ENCODE data around the gene MECR. TPM values are rescaled to one million over a fixed set of nuclear protein-coding genes. Genes with fewer than 3 reads are reported as not detected.
A peak's percentile ranks its signal among the peaks of the same experiment; 100 is the strongest.

Gene MECR
- 30.2 and 36.3 TPM in 2 replicates for total RNA-seq (2013; cell fraction: nucleolus; rRNA removed)
- total RNA-seq (2014; rRNA removed): 33.6 and 45.3 TPM in 2 replicates
- total RNA-seq (2014; rRNA removed; fragmentation: Illumina TruSeq; extraction: Trizol): 22.6 and 25.8 TPM in 2 replicates
- 35.9 and 37.9 TPM in 2 replicates for total RNA-seq (2021)
- 12.7 TPM for polyA plus RNA-seq (2011; ENCODE audit: low read depth)
- polyA plus RNA-seq (2011; rRNA removed): 18.1 and 29.9 TPM in 2 replicates
- 24.8 and 38.8 TPM in 2 replicates for polyA plus RNA-seq (2011; cell fraction: cytosol; rRNA removed)
- polyA plus RNA-seq (2011; cell fraction: nucleus; rRNA removed): 26.1 and 34.0 TPM in 2 replicates
- 19.2 and 19.7 TPM in 2 replicates for polyA plus RNA-seq (2012)
- 22.8 and 41.5 TPM in 2 replicates for polyA plus RNA-seq (2014; fragmentation: Illumina TruSeq; extraction: Trizol)
- 10 to 100 TPM in 1 of 2 experiments, 1 to 10 TPM in 1; 7.6 to 16.0 TPM for polyA plus RNA-seq (2014; fragmentation: Nextera tagmentation; extraction: Ambion mirVana)
- 43.2 and 54.9 TPM in 2 replicates for polyA plus RNA-seq (2014; rRNA removed)
- 10 to 100 TPM; 57.0 to 66.3 TPM for polyA plus RNA-seq (2016; fragmentation: Nextera tagmentation; extraction: Ambion mirVana)
- polyA minus RNA-seq (2011; rRNA and poly(A)+ RNA removed): 27.9 and 31.1 TPM in 2 replicates
- 5.7 and 17.5 TPM in 2 replicates for polyA minus RNA-seq (2011; cell fraction: cytosol; rRNA and poly(A)+ RNA removed)
- 10.3 and 16.0 TPM in 2 replicates for polyA minus RNA-seq (2011; cell fraction: nucleus; rRNA and poly(A)+ RNA removed)
- Bru-seq, nascent RNA: percentile 58 among the genes with signal in this experiment
- percentile 49 among the genes with signal in this experiment for BruChase-seq, experiment 1, labeled RNA remaining after a 6-hour chase
- BruChase-seq, experiment 2, labeled RNA remaining after a 2-hour chase: percentile 48 among the genes with signal in this experiment
- long read RNA-seq, experiment 1, transcript MECR-201 (10 exons, 1,353 nt): major isoform, 15 of 28 reads
- long read RNA-seq, experiment 1, transcript MECR-202 (10 exons, 2,416 nt): minor isoform, 6 of 28 reads
- long read RNA-seq, experiment 1, partial matches to known transcripts: 1 of 28 reads
- long read RNA-seq, experiment 1, other reads (novel, unspliced or antisense): 6 of 28 reads
- long read RNA-seq, experiment 2, transcript MECR-201 (10 exons, 1,353 nt): major isoform, 33 of 72 reads
- long read RNA-seq, experiment 2, transcript MECR-202 (10 exons, 2,416 nt): minor isoform, 8 of 72 reads
- long read RNA-seq, experiment 2, partial matches to known transcripts: 8 of 72 reads
- long read RNA-seq, experiment 2, other reads (novel, unspliced or antisense): 22 of 72 reads

- Histone ChIP-seq H3K9ac (ENCODE audit: control insufficient read depth, insufficient read depth, low read length) (peak within 1 kb of the TSS; percentile 76), H3K4me2 (ENCODE audit: control insufficient read depth, insufficient read depth) (peak within 1 kb of the TSS; percentile 90), H3K4me3 (peak within 1 kb of the TSS; percentile 75), H3K27ac (ENCODE audit: control insufficient read depth, insufficient read depth) (peak within 1 kb of the TSS; percentile 52), H3K4me1 (ENCODE audit: control insufficient read depth, insufficient read depth, low read length) (peaks cover 4% of the 10 kb centered on the region; the same call in 1 of the 2 replicates), H4K20me1 (ENCODE audit: control insufficient read depth, insufficient read depth) (no peaks in the 10 kb centered on the region), H3K9me3 (replicated peaks; ENCODE audit: control insufficient read depth, insufficient read depth, low read length) (no peaks in the 10 kb centered on the region), H3K36me3 (ENCODE audit: control insufficient read depth in 2 of 2, insufficient read depth in 2 of 2, low read length in 1 of 2) (no peaks in the 10 kb centered on the region), H2AFZ (ENCODE audit: control insufficient read depth, low read depth, low read length) (peak within 1 kb of the TSS; percentile 89), H3K27me3 (replicated peaks in 1 of 2; ENCODE audit: control insufficient read depth in 2 of 2, insufficient read depth in 2 of 2, low read length in 1 of 2) (no peaks in the 10 kb centered on the region), H3K79me2 (ENCODE audit: control insufficient read depth, insufficient read depth, low read length) (peaks cover 11% of the 10 kb centered on the region)
- ChIA-PET SMC1A (ENCODE audit: uncharacterized antibody, unreplicated experiment) (interaction anchor here (0.7 to 1.9 kb wide), 5 partner anchors 11 to 619 kb away, joined by 3 to 7 read pairs (median 3); no protein-coding TSS in a partner anchor), RAD21 (ENCODE audit: unreplicated experiment) (interaction anchor here (1.1 kb wide), 1 partner anchor 346 kb away, joined by 4 read pairs; no protein-coding TSS in a partner anchor), CTCF (interaction anchor here (0.6 to 2.5 kb wide), 11 partner anchors 9 to 473 kb away, joined by 3 to 6 read pairs (median 4); partner anchors contain the start of gene SRSF4), POLR2A (no interaction called here)
- intact Hi-C loops (cut with micrococcal nuclease; ENCODE audit: unreplicated experiment): no loop called here
- in situ Hi-C loops (cut with MboI): loop anchor here (10.0 kb wide), 1 partner anchor 1684 kb away; no protein-coding TSS in a partner anchor
- under 1% methylated on average over 52 of the region's 52 CpGs for WGBS (ENCODE audit: insufficient coverage, insufficient replicate concordance, low lambda C conversion rate, missing lambda C conversion rate)
- ATAC-seq (peak; percentile 99), FAIRE-seq (peak; percentile 92), DNase-seq (ENCODE audit: low read depth, low spot score) (peak; percentile 82)
- BruUV-seq (replicated peaks): TSS peak; percentile 79
- TF ChIP-seq TBL1XR1 (IDR thresholded peaks at IDR 0.05; ENCODE audit: low read depth, low read length) (peak; percentile 55; the same call in 1 of the 2 replicates), ZBTB4 (CRISPR knock-in tag; IDR thresholded peaks at IDR 0.05) (no peak), CHD4 (IDR thresholded peaks at IDR 0.05) (no peak), CBFB (IDR thresholded peaks at IDR 0.05; ENCODE audit: low read depth) (peak; percentile 61; the same call in 1 of the 2 replicates), STAT1 (conservative IDR thresholded peaks at IDR 0.05) (no peak), HCFC1 (IDR thresholded peaks at IDR 0.05; ENCODE audit: low read length) (peak; percentile 75), ZBTB40 (IDR thresholded peaks at IDR 0.05; ENCODE audit: borderline replicate concordance) (no peak), SUZ12 (IDR thresholded peaks at IDR 0.05; ENCODE audit: unreplicated experiment) (no peak)
Observed at GRCh38 chr1:29230553-29231378, at the start of gene MECR. Gene MECR, minus strand, starts transcription at chr1:29230934. Its CDS starts 28 bp downstream, at chr1:29230906.
